Esophagus squamous epithelium (tissue), 5 donors: ENCODE data around the gene GJD3. TPM values are rescaled to one million over a fixed set of nuclear protein-coding genes. Genes with fewer than 3 reads are reported as not detected.
A peak's percentile ranks its signal among the peaks of the same experiment; 100 is the strongest.

ENCODE experiments used
- DNase-seq: peaks from one replicate; lab custom pipeline; 2025; lab: John Stamatoyannopoulos, UW
- H3K27ac ChIP-seq, 4 donors: fragments of 200-600 bp; sonication (generic); one replicate each; pipeline ENCODE4 v1.5.1; 2016 to 2019; ENCODE audit warnings: mild to moderate bottlenecking in 1 of 4
- H3K27me3 ChIP-seq, 4 donors: fragments of 200-600 bp; sonication (generic); 1 replicate in 3 of 4; 2 replicates in 1 of 4; pipeline versions ENCODE4 v1.5.1 to v1.6.0; 2017 to 2021; ENCODE audit warnings: antibody characterized with exemption in 1 of 4
- H3K36me3 ChIP-seq, 3 donors: fragments of 200-600 bp; sonication (generic); one replicate each; pipeline ENCODE4 v1.5.1; 2016 to 2019
- H3K4me1 ChIP-seq, 3 donors: fragments of 200-600 bp; sonication (generic); one replicate each; pipeline ENCODE4 v1.5.1; 2017 to 2019
- H3K4me3 ChIP-seq, 4 donors: fragments of 200-600 bp; sonication (generic); 1 replicate in 3 of 4; 2 replicates in 1 of 4; pipeline ENCODE4 v1.5.1; 2016 to 2019; ENCODE audit warnings: mild to moderate bottlenecking in 2 of 4, moderate library complexity in 1 of 4
- H3K9me3 ChIP-seq, 3 donors: fragments of 200-600 bp; sonication (generic); one replicate each; pipeline ENCODE4 v1.5.1; 2016 to 2019
- CTCF ChIP-seq, 6 experiments: fragments of 450-650 bp in 4 of 6; fragments of 200-600 bp in 2 of 6; sonication (generic) in 2 of 6; IDR thresholded peaks; one replicate each; pipeline ENCODE4 v1.5.1; 2016 to 2019; ENCODE audit warnings: antibody characterized with exemption in 6 of 6, mild to moderate bottlenecking in 4 of 6, moderate library complexity in 4 of 6
- POLR2A ChIP-seq, 4 donors: fragments of 450-650 bp; IDR thresholded peaks; one replicate each; pipeline ENCODE4 v1.6.1; 2017; ENCODE audit warnings: antibody characterized with exemption in 4 of 4, mild to moderate bottlenecking in 4 of 4, moderate library complexity in 3 of 4
- WGBS, 2 donors: methylation state at CpG; one replicate each; pipeline ENCODE4 v1.1.5; 2018; 5-methylcytosine and 5-hydroxymethylcytosine counted together
- intact Hi-C: fragments of 100-400 bp; cut with DNase I; formaldehyde crosslinking; loops from one replicate; pipeline ENCODE4 v1.15.0; 2022
- total RNA-seq, 4 donors: library from RNA; depleted of rRNA; stranded (reverse); fragments of >200 nt; gene quantifications; one replicate each; pipeline ENCODE4 v1.1.0, GENCODE V29; 2016
- donor health status: DM: yes; HTN: yes; CAD: no.

The GJD3 gene
- total RNA-seq, 4 donors from 2014 or later, result 0.38 to 1.7 (median 0.47) TPM; not detected in 1

GRCh38 chr17:40320756-40321523, 43.6 kb downstream of the GJD3 start:
- Histone ChIP-seq H3K27ac (peak overlapping the region; percentile 63 to 97 (median 92)), H3K36me3 (no peaks in the 10 kb centered on the region), H3K4me3 (peak overlapping the region in 3 of 4 donors; percentile 89 to 96 (median 92)), H3K27me3 (no peaks in the 10 kb centered on the region), H3K4me1 (peaks cover 80 to 98% (median 91%) of the 10 kb centered on the region in 3 donors), H3K9me3 (no peaks in the 10 kb centered on the region)
- TF ChIP-seq CTCF (IDR thresholded peaks at IDR 0.05), result no peak
- TF ChIP-seq POLR2A (IDR thresholded peaks at IDR 0.05), result no peak
- 10% methylated on average over 5 of the region's 19 CpGs; no CpG with 5 or more reads in 1 of the 2 donors for WGBS, 2 donors
- intact Hi-C loops, result no loop called here
- DNase-seq, result no peak

DNA sequence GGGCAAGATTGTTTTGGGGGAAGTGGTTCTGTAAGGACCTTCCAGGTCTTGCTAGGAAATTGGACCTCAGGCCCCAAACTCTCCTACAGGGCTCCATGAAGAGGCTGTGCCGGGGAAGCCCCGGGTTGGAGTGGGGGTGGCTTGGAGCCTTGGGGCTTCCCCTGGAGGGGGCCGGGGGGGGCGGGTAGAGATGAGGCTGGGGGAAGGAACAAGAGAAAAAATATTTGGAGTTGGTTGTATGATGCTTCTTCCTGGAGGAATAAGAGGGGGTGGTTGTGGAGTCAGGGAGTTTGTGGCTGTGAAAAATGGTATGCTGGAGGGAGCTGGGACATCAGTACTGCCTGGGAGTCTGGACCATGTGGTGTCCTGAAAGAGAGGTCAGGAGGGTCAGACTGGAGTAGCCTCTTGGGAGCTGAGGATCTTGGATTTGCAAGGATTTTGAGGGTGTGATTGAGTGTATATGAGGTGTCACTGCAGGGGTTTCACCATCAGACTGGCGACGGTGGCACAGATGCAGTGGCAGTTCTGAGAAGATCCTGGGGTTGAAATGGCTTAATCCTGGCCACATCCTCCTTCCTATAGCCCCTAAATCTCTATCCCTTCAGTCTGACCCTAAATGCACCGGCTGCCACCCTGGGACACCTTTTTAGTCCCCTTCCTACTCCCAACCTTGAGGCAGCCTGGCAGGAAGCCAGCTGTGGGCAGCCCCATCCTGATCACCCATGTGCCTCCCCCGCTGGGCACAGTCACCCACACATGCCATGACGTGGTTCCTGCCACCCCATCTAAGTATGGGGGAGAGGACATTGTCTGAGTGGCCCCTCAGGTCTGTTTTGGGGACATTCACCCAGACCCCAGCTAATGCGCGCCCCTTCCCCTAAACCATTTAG, 44.6 kb downstream of the GJD3 start:
- no peak for TF ChIP-seq POLR2A (IDR thresholded peaks at IDR 0.05)
- TF ChIP-seq CTCF (IDR thresholded peaks at IDR 0.05), result no peak
- 51 to 52% methylated on average over 7 to 9 of the region's 11 CpGs for WGBS, 2 donors
- intact Hi-C loops, result no loop called here

GRCh38 chr17:40318830-40319391, 45.6 kb downstream of the GJD3 start:
- Histone ChIP-seq H3K4me1 (peaks cover 73 to 98% (median 90%) of the 10 kb centered on the region in 3 donors), H3K9me3 (no peaks in the 10 kb centered on the region), H3K27ac (peak overlapping the region; percentile 84 to 97 (median 92)), H3K36me3 (no peaks in the 10 kb centered on the region), H3K27me3 (no peaks in the 10 kb centered on the region), H3K4me3 (peak overlapping the region; percentile 89 to 96 (median 92))
- intact Hi-C loops, result no loop called here
- TF ChIP-seq CTCF (IDR thresholded peaks at IDR 0.05), result peak in 2 of 6 experiments; percentile 4 to 20
- TF ChIP-seq POLR2A (IDR thresholded peaks at IDR 0.05), result no peak
- WGBS, 2 donors, result 0 to 18% methylated on average over 2 to 3 of the region's 13 CpGs
- no peak for DNase-seq

More for the DNA sequence above, 44.6 kb downstream of the GJD3 start:
- no peaks in the 10 kb centered on the region for H3K9me3 ChIP-seq
- H3K4me1 ChIP-seq, result peaks cover 73 to 98% (median 90%) of the 10 kb centered on the region in 3 donors
- H3K36me3 ChIP-seq, result no peaks in the 10 kb centered on the region
- H3K4me3 ChIP-seq, result peak overlapping the region in 3 of 4 donors; percentile 89 to 96 (median 92)
- no peak for DNase-seq
- no peaks in the 10 kb centered on the region for H3K27me3 ChIP-seq
- peak overlapping the region; percentile 63 to 97 (median 92) for H3K27ac ChIP-seq

GRCh38 chr17:40317880-40318829, 46.4 kb downstream of the GJD3 start:
- no peak for TF ChIP-seq CTCF (IDR thresholded peaks at IDR 0.05)
- TF ChIP-seq POLR2A (IDR thresholded peaks at IDR 0.05), result peak in 3 of 4 donors; percentile 38 to 78 (median 64)
- Histone ChIP-seq H3K27me3 (no peaks in the 10 kb centered on the region), H3K4me1 (peaks cover 66 to 98% (median 90%) of the 10 kb centered on the region in 3 donors), H3K9me3 (no peaks in the 10 kb centered on the region), H3K4me3 (peak overlapping the region; percentile 89 to 96 (median 92)), H3K36me3 (no peaks in the 10 kb centered on the region), H3K27ac (peak overlapping the region; percentile 84 to 97 (median 92))
- peak; percentile 71 for DNase-seq
- intact Hi-C loops, result no loop called here
- 0 to 2% methylated on average over 14 to 17 of the region's 70 CpGs for WGBS, 2 donors
